ENCODE data around the gene VAV3. TPM values are rescaled to one million over a fixed set of nuclear protein-coding genes. Genes with fewer than 3 reads are reported as not detected.

The VAV3 gene
- total RNA-seq, 4 donors from 2014 or later: 1.9 to 5.8 (median 3.0) TPM

- peaks cover 0 to 36% (median 9%) of the 10 kb centered on the region in 4 donors for H3K4me1 ChIP-seq
- H3K27me3 ChIP-seq: no peaks in the 10 kb centered on the region
- intact Hi-C loops (cut with DNase I): loop anchor here (10.0 kb wide), 1 partner anchor 214 kb away; no protein-coding TSS in a partner anchor
- no peak for DNase-seq (ENCODE audit: extremely low spot score)
- H3K4me3 ChIP-seq: no peak overlapping the region
- WGBS: 51% methylated on average over 6 of the region's 6 CpGs
- TF ChIP-seq, protein P1, sequence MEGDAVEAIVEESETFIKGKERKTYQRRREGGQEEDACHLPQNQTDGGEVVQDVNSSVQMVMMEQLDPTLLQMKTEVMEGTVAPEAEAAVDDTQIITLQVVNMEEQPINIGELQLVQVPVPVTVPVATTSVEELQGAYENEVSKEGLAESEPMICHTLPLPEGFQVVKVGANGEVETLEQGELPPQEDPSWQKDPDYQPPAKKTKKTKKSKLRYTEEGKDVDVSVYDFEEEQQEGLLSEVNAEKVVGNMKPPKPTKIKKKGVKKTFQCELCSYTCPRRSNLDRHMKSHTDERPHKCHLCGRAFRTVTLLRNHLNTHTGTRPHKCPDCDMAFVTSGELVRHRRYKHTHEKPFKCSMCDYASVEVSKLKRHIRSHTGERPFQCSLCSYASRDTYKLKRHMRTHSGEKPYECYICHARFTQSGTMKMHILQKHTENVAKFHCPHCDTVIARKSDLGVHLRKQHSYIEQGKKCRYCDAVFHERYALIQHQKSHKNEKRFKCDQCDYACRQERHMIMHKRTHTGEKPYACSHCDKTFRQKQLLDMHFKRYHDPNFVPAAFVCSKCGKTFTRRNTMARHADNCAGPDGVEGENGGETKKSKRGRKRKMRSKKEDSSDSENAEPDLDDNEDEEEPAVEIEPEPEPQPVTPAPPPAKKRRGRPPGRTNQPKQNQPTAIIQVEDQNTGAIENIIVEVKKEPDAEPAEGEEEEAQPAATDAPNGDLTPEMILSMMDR (IDR thresholded peaks at IDR 0.05): no peak
- TF ChIP-seq POLR2A (IDR thresholded peaks at IDR 0.05; ENCODE audit: low read depth) (no peak), POLR2AphosphoS5 (IDR thresholded peaks at IDR 0.05) (no peak), EP300 (IDR thresholded peaks at IDR 0.05) (no peak)
- H3K27ac ChIP-seq (replicated peaks in 1 of 4): no peak overlapping the region
- no peaks in the 10 kb centered on the region for H3K36me3 ChIP-seq
- H3K9me3 ChIP-seq: no peaks in the 10 kb centered on the region
These were observed 434.4 kb downstream of the VAV3 start for GRCh38 chr1:107530543-107530942.

GRCh38 chr1:107529511-107530149 lies 435.4 kb downstream of the VAV3 start:
- peaks cover 0 to 27% (median 2%) of the 10 kb centered on the region in 4 donors for H3K4me1 ChIP-seq
- no peaks in the 10 kb centered on the region for H3K36me3 ChIP-seq
- TF ChIP-seq, protein P1 (IDR thresholded peaks at IDR 0.05): peak; percentile 66 to 74 (median 66)
- TF ChIP-seq POLR2A (IDR thresholded peaks at IDR 0.05; ENCODE audit: low read depth): no peak
- no peak overlapping the region for H3K4me3 ChIP-seq
- no peak overlapping the region for H3K27ac ChIP-seq (replicated peaks in 1 of 4)
- no peak for DNase-seq (ENCODE audit: extremely low spot score)
- intact Hi-C loops (cut with DNase I): loop anchor here (10.0 kb wide), 2 partner anchors 215 to 255 kb away; no protein-coding TSS in a partner anchor
- H3K9me3 ChIP-seq: no peaks in the 10 kb centered on the region
- H3K27me3 ChIP-seq: no peaks in the 10 kb centered on the region
- WGBS: 42% methylated on average over 6 of the region's 6 CpGs

- intact Hi-C loops (cut with DNase I): loop anchor here (10.0 kb wide), 1 partner anchor 252 kb away; no protein-coding TSS in a partner anchor
- no peak overlapping the region for H3K27ac ChIP-seq (replicated peaks in 1 of 4)
- WGBS: 62% methylated on average over 2 of the region's 2 CpGs
These were observed 438.3 kb downstream of the VAV3 start for GRCh38 chr1:107526524-107527198.

DNA sequence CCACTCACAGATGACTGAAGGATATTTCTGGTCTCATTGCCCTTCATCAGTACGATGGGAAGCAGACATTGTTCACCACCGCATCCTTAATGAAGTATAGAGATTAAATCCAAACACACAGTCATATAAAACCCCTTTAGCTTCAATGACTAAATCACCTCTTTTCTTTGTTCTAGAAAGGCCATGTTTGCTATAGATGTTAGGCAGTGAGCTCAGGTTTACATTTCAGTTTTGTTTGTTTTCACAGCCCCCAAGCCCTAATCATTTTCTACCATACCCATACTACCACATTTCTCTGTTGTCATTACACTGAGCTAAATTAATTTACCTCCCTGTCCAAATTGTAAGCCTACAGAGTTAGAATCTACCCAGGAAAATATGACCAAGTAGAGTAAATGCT lies 439.0 kb downstream of the VAV3 start:
- no peak for DNase-seq (ENCODE audit: extremely low spot score)
- intact Hi-C loops (cut with DNase I): loop anchor here (10.0 kb wide), 1 partner anchor 251 kb away; no protein-coding TSS in a partner anchor
- Histone ChIP-seq H3K36me3 (no peaks in the 10 kb centered on the region), H3K4me1 (peaks cover 0 to 7% (median 2%) of the 10 kb centered on the region in 4 donors), H3K27me3 (no peaks in the 10 kb centered on the region), H3K9me3 (no peaks in the 10 kb centered on the region), H3K27ac (replicated peaks in 1 of 4) (no peak overlapping the region), H3K4me3 (no peak overlapping the region)
- TF ChIP-seq POLR2AphosphoS5 (IDR thresholded peaks at IDR 0.05) (no peak), EP300 (IDR thresholded peaks at IDR 0.05) (no peak), POLR2A (IDR thresholded peaks at IDR 0.05; ENCODE audit: low read depth) (no peak)
- TF ChIP-seq, protein P1 (IDR thresholded peaks at IDR 0.05): no peak
- WGBS: 98% methylated on average over 2 of the region's 2 CpGs

More at GRCh38 chr1:107526524-107527198, 438.3 kb downstream of the VAV3 start:
- peaks cover 0 to 13% (median 2%) of the 10 kb centered on the region in 4 donors for H3K4me1 ChIP-seq
- DNase-seq (ENCODE audit: extremely low spot score): no peak
- no peaks in the 10 kb centered on the region for H3K36me3 ChIP-seq
- no peak overlapping the region for H3K4me3 ChIP-seq
- no peaks in the 10 kb centered on the region for H3K9me3 ChIP-seq
- no peaks in the 10 kb centered on the region for H3K27me3 ChIP-seq
- no peak for TF ChIP-seq POLR2A (IDR thresholded peaks at IDR 0.05; ENCODE audit: low read depth)
- TF ChIP-seq, protein P1 (IDR thresholded peaks at IDR 0.05): no peak
- TF ChIP-seq EP300 (IDR thresholded peaks at IDR 0.05): no peak
- no peak for TF ChIP-seq POLR2AphosphoS5 (IDR thresholded peaks at IDR 0.05)
